Right kidney (tissue), 1 donor: ENCODE results near the gene ARSB.
"Not testable (repeated sequence)": the region's sequence is repeated elsewhere in the genome, so short reads cannot be mapped to it uniquely, and the experiment has no call there.

Experiments
- DNase-seq: peaks from one replicate; pipeline ENCODE4 v3.0.0-alpha.2; 2016

ARSB gene

GRCh38 chr5:78956901-78957300, 28.2 kb downstream of the ARSB start:
- DNase-seq: no peak

GRCh38 chr5:78953092-78953800, 31.9 kb downstream of the ARSB start:
- no peak for DNase-seq

- no peak for DNase-seq
Observed at GRCh38 chr5:78930721-78931120, 54.4 kb downstream of the ARSB start.

- DNase-seq: no peak
Observed at GRCh38 chr5:78929833-78930232, 55.3 kb downstream of the ARSB start.

- DNase-seq: no peak
Observed at GRCh38 chr5:78927657-78928282, 57.3 kb downstream of the ARSB start.

GRCh38 chr5:78926252-78926651, 58.9 kb downstream of the ARSB start:
- no peak for DNase-seq

GRCh38 chr5:78925129-78925876, 59.8 kb downstream of the ARSB start:
- DNase-seq: no peak

- DNase-seq: no peak
Observed at GRCh38 chr5:78923622-78923970, 61.5 kb downstream of the ARSB start.

- no peak for DNase-seq
Observed at GRCh38 chr5:78922879-78923621, 62.1 kb downstream of the ARSB start.

- peak; percentile 22 for DNase-seq
Observed at GRCh38 chr5:78920604-78921003, 64.5 kb downstream of the ARSB start.

- no peak for DNase-seq
Observed at GRCh38 chr5:78919796-78920195, 65.3 kb downstream of the ARSB start.

- DNase-seq: no peak
Observed at GRCh38 chr5:78916044-78916443, 69.1 kb downstream of the ARSB start.

- DNase-seq: no peak
Observed at GRCh38 chr5:78915170-78915569, 69.9 kb downstream of the ARSB start.

GRCh38 chr5:78912811-78913210, 72.3 kb downstream of the ARSB start:
- no peak for DNase-seq

- DNase-seq: peak; percentile 21
Observed at GRCh38 chr5:78912085-78912771, 72.9 kb downstream of the ARSB start.

GRCh38 chr5:78909224-78909983, 75.7 kb downstream of the ARSB start:
- not testable (repeated sequence) for DNase-seq

GRCh38 chr5:78908173-78909061, 76.7 kb downstream of the ARSB start:
- peak; percentile 67 for DNase-seq

GRCh38 chr5:78907255-78907891, 77.7 kb downstream of the ARSB start:
- DNase-seq: no peak

- no peak for DNase-seq
Observed at GRCh38 chr5:78905084-78905938, 79.8 kb downstream of the ARSB start.
